Subcutaneous adipose tissue (tissue), 4 donors: Measurements from ENCODE around the gene FOXK2. TPM values are rescaled to one million over a fixed set of nuclear protein-coding genes. Genes with fewer than 3 reads are reported as not detected.

Source experiments
- CTCF ChIP-seq: fragments of 450-650 bp; IDR thresholded peaks from one replicate; pipeline ENCODE4 v1.5.1; 2016; ENCODE audit warnings: low read depth, mild to moderate bottlenecking, control low read depth, antibody characterized with exemption, moderate library complexity
- total RNA-seq, 4 donors: library from RNA; depleted of rRNA; stranded (reverse); fragments of >200 nt; gene quantifications; one replicate each; pipeline ENCODE4 v1.1.0, GENCODE V29; 2016

Gene FOXK2
- total RNA-seq, 4 donors from 2014 or later: 22.0 to 42.2 (median 35.0) TPM

GRCh38 chr17:82496529-82497434 is 22.8 kb upstream of the FOXK2 start:
- no peak for TF ChIP-seq CTCF

DNA sequence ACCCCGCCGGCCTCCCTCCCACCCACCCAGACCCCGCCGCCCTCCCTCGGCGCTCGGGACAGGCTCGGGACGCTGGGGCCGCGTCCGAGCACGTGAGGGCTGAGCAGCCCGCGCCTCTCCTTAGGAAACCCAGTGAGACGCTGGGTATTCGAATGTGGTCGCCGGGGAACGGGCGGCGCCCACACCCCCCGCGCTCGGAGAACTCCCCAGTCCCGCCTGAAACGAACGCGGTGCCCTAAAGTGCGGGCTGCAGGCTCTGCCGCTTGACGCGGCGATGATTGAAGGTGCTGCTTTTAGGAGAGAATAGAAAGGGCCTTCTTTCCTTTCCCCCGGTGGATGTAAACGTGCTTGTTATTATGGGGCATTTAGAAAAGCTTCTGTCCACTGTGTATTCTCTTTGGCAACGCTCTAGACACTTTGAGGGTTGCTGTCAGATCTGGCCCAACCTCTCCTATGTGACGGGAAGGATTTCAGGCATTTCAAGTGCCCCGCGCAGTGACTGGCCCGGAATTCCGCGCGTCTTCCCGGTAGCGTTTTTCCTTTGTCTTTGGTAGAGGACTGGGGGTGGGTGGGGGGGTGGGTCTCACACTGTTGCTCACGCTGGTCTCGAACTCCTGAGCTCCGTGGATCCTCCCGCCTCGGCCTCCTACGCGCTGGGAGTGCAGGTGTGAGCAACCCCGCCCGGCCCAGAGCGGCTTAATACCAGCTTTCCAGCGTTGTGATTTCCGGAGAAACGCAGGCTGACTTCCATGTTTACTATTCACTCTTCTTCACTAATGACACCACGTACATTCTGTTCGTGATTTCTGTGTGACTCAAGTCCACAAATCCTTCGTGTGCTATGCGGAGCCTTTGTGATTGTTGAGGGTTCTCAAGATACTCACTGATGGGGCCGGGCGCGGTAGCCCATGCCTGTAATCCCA is 21.8 kb upstream of the FOXK2 start:
- TF ChIP-seq CTCF: no peak

DNA sequence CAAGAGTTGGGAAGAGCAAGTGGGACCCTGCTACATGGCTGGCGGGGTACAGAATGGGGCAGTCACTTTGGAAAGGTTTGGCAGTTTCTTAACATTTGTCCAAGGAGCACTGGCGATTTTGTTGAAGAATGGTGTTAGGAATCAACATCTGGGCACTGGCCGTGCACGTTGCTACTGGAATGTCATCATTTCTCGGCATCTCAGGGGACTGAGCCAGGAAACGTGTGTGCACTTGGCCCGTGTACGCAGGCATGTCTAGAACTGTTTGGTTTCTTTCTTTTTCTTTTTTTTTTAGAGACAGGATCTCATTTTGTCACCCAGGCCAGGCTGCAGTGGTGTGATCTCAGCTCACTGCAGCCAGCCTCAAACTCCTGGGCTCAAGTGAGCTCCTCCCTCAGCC is 17.3 kb upstream of the FOXK2 start:
- no peak for TF ChIP-seq CTCF

DNA sequence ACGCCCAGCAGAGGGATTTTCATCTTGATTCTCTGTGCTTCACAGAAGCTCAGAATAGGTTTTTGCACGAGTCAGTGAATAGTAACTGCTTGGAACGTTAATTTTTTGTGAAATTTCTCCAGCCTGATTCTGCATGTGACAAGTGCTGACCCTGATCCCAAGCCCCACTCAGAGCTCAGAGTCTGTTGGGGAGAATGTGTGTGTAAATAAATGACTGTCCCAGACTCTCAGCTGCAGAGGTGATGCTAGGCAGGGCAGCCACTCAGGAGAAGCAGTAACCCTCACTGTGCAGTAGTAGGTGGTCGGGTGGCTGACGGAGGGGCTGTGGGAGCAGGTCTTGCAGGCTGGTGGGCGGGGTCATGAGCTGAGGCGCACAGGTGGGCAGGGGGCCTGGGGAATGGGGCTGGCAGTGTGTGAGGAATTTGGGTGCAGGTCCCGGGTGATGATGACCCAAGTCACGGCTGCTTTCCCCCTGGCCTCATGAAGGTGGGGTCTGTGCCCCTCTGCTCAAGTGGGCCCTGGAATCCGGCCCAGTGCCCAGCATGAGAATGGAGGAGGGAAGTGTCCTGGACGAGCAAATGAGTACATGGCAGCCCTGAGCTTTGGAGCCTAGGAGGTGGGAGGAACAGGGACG is 16.3 kb upstream of the FOXK2 start:
- no peak for TF ChIP-seq CTCF

GRCh38 chr17:82503728-82504308 is 15.7 kb upstream of the FOXK2 start:
- no peak for TF ChIP-seq CTCF

DNA sequence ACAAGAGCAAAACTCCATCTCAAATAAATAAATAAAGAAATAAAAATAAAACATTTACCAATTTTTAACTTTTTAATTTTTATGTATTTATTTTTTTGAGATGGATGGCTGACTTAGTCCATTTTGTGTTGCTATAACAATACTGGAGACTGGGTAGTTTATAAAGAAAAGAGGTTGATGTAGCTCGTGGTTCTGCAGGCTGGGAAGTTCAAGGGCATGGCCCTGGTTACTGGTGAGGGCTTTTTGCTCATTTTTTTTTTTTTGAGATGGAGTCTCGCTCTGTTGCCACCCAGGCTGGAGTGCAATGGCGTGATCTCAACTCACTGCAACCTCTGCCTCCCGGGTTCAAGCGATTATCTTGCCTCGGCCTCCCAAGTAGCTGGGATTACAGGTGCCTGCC is 14.2 kb upstream of the FOXK2 start:
- TF ChIP-seq CTCF: no peak
